ENCODE results near the gene PSMA3.

Gene PSMA3

GRCh38 chr14:58299401-58300330 is 55.0 kb downstream of the PSMA3 start:
- no peak for DNase-seq

GRCh38 chr14:58301416-58301815 is 56.8 kb downstream of the PSMA3 start:
- DNase-seq = no peak

- no peak for DNase-seq
Measured at GRCh38 chr14:58305730-58306129, 61.1 kb downstream of the PSMA3 start.

- DNase-seq = no peak
Measured at GRCh38 chr14:58307597-58308316, 63.1 kb downstream of the PSMA3 start.

- no peak for DNase-seq
Measured at GRCh38 chr14:58309086-58309485, 64.4 kb downstream of the PSMA3 start.

- DNase-seq = no peak
Measured at GRCh38 chr14:58313699-58314098, 69.1 kb downstream of the PSMA3 start.

- no peak for DNase-seq
Measured at GRCh38 chr14:58315606-58316005, 71.0 kb downstream of the PSMA3 start.
